H1 (cell line): Measurements from ENCODE around the gene MKRN2OS. TPM values are rescaled to one million over a fixed set of nuclear protein-coding genes. Genes with fewer than 3 reads are reported as not detected.
A peak's percentile ranks its signal among the peaks of the same experiment; 100 is the strongest.

Source experiments
- CTCF ChIA-PET: fragments of 300-600 bp; sonication (Branson Sonifier 250); formaldehyde crosslinking; loops from one replicate; lab custom pipeline; 2021; ENCODE audit not compliant: partially characterized antibody; lab: Charles Lee
- POLR2A ChIA-PET: fragments of 300-600 bp; sonication (Branson Sonifier 250); formaldehyde crosslinking; loops from one replicate; lab custom pipeline; 2021; ENCODE audit warnings: inconsistent platforms; ENCODE audit not compliant: partially characterized antibody; lab: Charles Lee
- DNase-seq, 2 experiments: peaks; one replicate each; pipeline versions ENCODE4 v3.0.0 to v3.0.0-alpha.2; 2010 to 2022; ENCODE audit warnings: low spot score in 2 of 2, low read depth in 1 of 2, mixed read lengths in 1 of 2
- FAIRE-seq: peaks from 2 replicates; lab custom pipeline; 2011; peaks lifted over from hg19 to GRCh38; lab: Jason Lieb, UNC
- H2AFZ ChIP-seq: 2 replicates; pipeline ENCODE4 v1.8.1; 2012; ENCODE audit warnings: low read length, inconsistent platforms
- H2AK5ac ChIP-seq: 2 replicates; pipeline ENCODE4 v1.6.1; 2013; ENCODE audit warnings: low read depth, low read length
- H2BK120ac ChIP-seq: replicated peaks from 2 replicates; pipeline ENCODE3; 2013; ENCODE audit warnings: low read depth, low read length, inconsistent platforms
- H2BK12ac ChIP-seq: 2 replicates; pipeline ENCODE4 v1.6.1; 2013; ENCODE audit warnings: low read depth, low read length
- H2BK15ac ChIP-seq: 2 replicates; pipeline ENCODE4 v1.6.1; 2013; ENCODE audit warnings: low read length
- H2BK20ac ChIP-seq: 2 replicates; pipeline ENCODE4 v1.6.1; 2013; ENCODE audit warnings: low read length
- H2BK5ac ChIP-seq: 2 replicates; pipeline ENCODE4 v1.6.1; 2013; ENCODE audit warnings: low read depth, low read length
- H3K14ac ChIP-seq: 2 replicates; pipeline ENCODE4 v1.6.1; 2013; ENCODE audit warnings: inconsistent platforms; ENCODE audit not compliant: insufficient read length
- H3K18ac ChIP-seq: 2 replicates; pipeline ENCODE4 v1.6.1; 2013; ENCODE audit warnings: low read length; ENCODE audit errors: extremely low read depth
- H3K23ac ChIP-seq: 2 replicates; pipeline ENCODE4 v1.6.1; 2013; ENCODE audit warnings: inconsistent platforms; ENCODE audit not compliant: insufficient read length
- H3K23me2 ChIP-seq: 2 replicates; pipeline ENCODE4 v1.6.1; 2013; ENCODE audit warnings: low read depth, low read length
- H3K27ac ChIP-seq: 2 replicates; pipeline ENCODE4 v1.6.1; 2011; ENCODE audit warnings: low read depth, low read length, inconsistent platforms
- H3K27me3 ChIP-seq, 4 experiments: replicated peaks in 1 of 4; 1 replicate in 1 of 4; 2 replicates in 3 of 4; pipeline versions ENCODE4 v1.6.1 to v1.8.1; 2011 to 2013; ENCODE audit warnings: low read length in 3 of 4, mild to moderate bottlenecking in 3 of 4, inconsistent platforms in 2 of 4, mixed read lengths in 2 of 4, moderate library complexity in 1 of 4; ENCODE audit not compliant: control insufficient read depth in 3 of 4, insufficient read depth in 3 of 4; ENCODE audit errors: extremely low read depth in 1 of 4
- H3K36me3 ChIP-seq, 4 experiments: 2 replicates each; pipeline versions ENCODE4 v1.6.1 to v1.8.1; 2011 to 2013; ENCODE audit warnings: mild to moderate bottlenecking in 4 of 4, low read length in 3 of 4, moderate library complexity in 2 of 4, control low read depth in 1 of 4, inconsistent platforms in 1 of 4; ENCODE audit not compliant: insufficient read depth in 4 of 4, control insufficient read depth in 2 of 4
- H3K4ac ChIP-seq: replicated peaks from 2 replicates; pipeline ENCODE3; 2013; ENCODE audit warnings: low read length, low read depth, mixed read lengths, inconsistent platforms; ENCODE audit not compliant: insufficient read length
- H3K4me1 ChIP-seq, 4 experiments: replicated peaks in 1 of 4; 1 replicate in 1 of 4; 2 replicates in 3 of 4; pipeline versions ENCODE4 v1.6.1 to v1.8.1; 2011 to 2013; ENCODE audit warnings: low read length in 3 of 4, inconsistent platforms in 2 of 4, mixed read lengths in 1 of 4; ENCODE audit not compliant: insufficient read depth in 4 of 4, control insufficient read depth in 3 of 4
- H3K4me2 ChIP-seq, 2 experiments: 2 replicates each; pipeline versions ENCODE4 v1.6.1 to v1.8.1; 2011 to 2013; ENCODE audit warnings: low read depth in 2 of 2, low read length in 2 of 2, control low read depth in 1 of 2, inconsistent platforms in 1 of 2, mild to moderate bottlenecking in 1 of 2; ENCODE audit not compliant: insufficient read depth in 1 of 2
- H3K4me3 ChIP-seq, 4 experiments: fragments of 200-600, 300-600 bp in 1 of 4; sonication (generic), shearing (Covaris generic), sonication (Bioruptor Twin) in 1 of 4; 2 replicates each; pipeline versions ENCODE4 v1.5.1 to v1.8.1; 2011 to 2016; ENCODE audit warnings: low read length in 4 of 4, low read depth in 3 of 4, control low read depth in 2 of 4, inconsistent platforms in 2 of 4, mild to moderate bottlenecking in 2 of 4, mixed read lengths in 1 of 4, moderate library complexity in 1 of 4; ENCODE audit not compliant: insufficient read depth in 2 of 4; ENCODE audit errors: extremely low read depth in 1 of 4
- H3K56ac ChIP-seq: replicated peaks from 2 replicates; pipeline ENCODE3; 2013; ENCODE audit warnings: low read depth, mild to moderate bottlenecking, mixed read lengths, low read length, inconsistent platforms; ENCODE audit not compliant: insufficient read length
- H3K79me1 ChIP-seq: 2 replicates; pipeline ENCODE4 v1.6.1; 2013; ENCODE audit warnings: low read depth, low read length, control low read depth
- H3K79me2 ChIP-seq, 2 experiments: 2 replicates each; pipeline versions ENCODE4 v1.6.1 to v1.8.1; 2012 to 2013; ENCODE audit warnings: low read length in 2 of 2, mild to moderate bottlenecking in 2 of 2, inconsistent platforms in 1 of 2; ENCODE audit not compliant: insufficient read depth in 2 of 2, control insufficient read depth in 1 of 2
- H3K9ac ChIP-seq, 4 experiments: replicated peaks in 1 of 4; 1 replicate in 1 of 4; 2 replicates in 3 of 4; pipeline versions ENCODE4 v1.6.1 to v1.8.1; 2011 to 2013; ENCODE audit warnings: low read depth in 3 of 4, low read length in 3 of 4, control low read depth in 2 of 4, mild to moderate bottlenecking in 2 of 4, moderate library complexity in 2 of 4, inconsistent platforms in 1 of 4; ENCODE audit errors: extremely low read depth in 1 of 4
- H3K9me3 ChIP-seq, 2 experiments: 2 replicates each; pipeline versions ENCODE4 v1.6.1 to v1.8.1; 2012 to 2013; ENCODE audit warnings: mild to moderate bottlenecking in 2 of 2, moderate library complexity in 2 of 2, control low read depth in 1 of 2, inconsistent platforms in 1 of 2, low read depth in 1 of 2, low read length in 1 of 2, mixed read lengths in 1 of 2; ENCODE audit not compliant: insufficient read depth in 2 of 2
- H4K20me1 ChIP-seq, 2 experiments: replicated peaks in 1 of 2; 2 replicates each; pipeline versions ENCODE3 to v1.8.1; 2011 to 2013; ENCODE audit warnings: inconsistent platforms in 2 of 2, low read length in 2 of 2, mild to moderate bottlenecking in 1 of 2; ENCODE audit not compliant: insufficient read depth in 2 of 2, control insufficient read depth in 1 of 2
- H4K5ac ChIP-seq: 2 replicates; pipeline ENCODE4 v1.6.1; 2013; ENCODE audit warnings: low read length, low read depth, mixed read lengths, inconsistent platforms; ENCODE audit not compliant: insufficient read length
- H4K8ac ChIP-seq: 2 replicates; pipeline ENCODE4 v1.8.0; 2013; ENCODE audit warnings: mild to moderate bottlenecking, moderate library complexity, low read length, inconsistent platforms; ENCODE audit not compliant: insufficient read depth; ENCODE audit errors: extremely low read depth
- H4K91ac ChIP-seq: replicated peaks from 2 replicates; pipeline ENCODE3; 2013; ENCODE audit warnings: low read length, mixed read lengths, inconsistent platforms; ENCODE audit not compliant: insufficient read length
- ATF2 ChIP-seq: IDR thresholded peaks from 2 replicates; pipeline ENCODE4 v1.6.1; 2012; ENCODE audit warnings: low read length, inconsistent platforms
- GABPA ChIP-seq: IDR thresholded peaks from 2 replicates; pipeline ENCODE4 v1.6.1; 2011; ENCODE audit warnings: mild to moderate bottlenecking, low read length, moderate library complexity, borderline replicate concordance; ENCODE audit not compliant: insufficient read depth
- KDM4A ChIP-seq: IDR thresholded peaks from one replicate; pipeline ENCODE4 v1.7.1; 2012; ENCODE audit warnings: low read depth, mild to moderate bottlenecking, moderate library complexity, low read length, inconsistent platforms; ENCODE audit not compliant: severe bottlenecking
- TAF1 ChIP-seq: IDR thresholded peaks from 2 replicates; pipeline ENCODE4 v1.6.1; 2011; ENCODE audit warnings: mild to moderate bottlenecking, low read depth, low read length
- WGBS, 2 experiments: shearing (Covaris generic) in 1 of 2; methylation state at CpG; one replicate each; pipeline versions ENCODE4 v1.1.6 to v1.1.7; 2013 to 2015; ENCODE audit warnings: low lambda C conversion rate in 2 of 2, mixed read lengths in 2 of 2, inconsistent platforms in 1 of 2, low coverage in 1 of 2, missing lambda C conversion rate in 1 of 2; ENCODE audit not compliant: insufficient replicate concordance in 2 of 2, insufficient coverage in 1 of 2, insufficient read length in 1 of 2; ENCODE audit errors: extremely low coverage in 1 of 2, missing lambda C conversion rate in 1 of 2; 5-methylcytosine and 5-hydroxymethylcytosine counted together
- polyA plus RNA-seq, 7 experiments: library from polyadenylated mRNA; depleted of rRNA in 3 of 7; stranded (reverse) in 5 of 7; unstranded in 2 of 7; fragments of >200 nt in 5 of 7; fragments of 200-250 nt in 2 of 7; gene quantifications; 1 replicate in 5 of 7; 2 replicates in 1 of 7; 4 replicates in 1 of 7; pipeline versions ENCODE4 v1.2.1 to v1.2.3, GENCODE V29; 2011 to 2013; ENCODE audit warnings: missing spikeins in 2 of 7, mixed read lengths in 2 of 7
- total RNA-seq: library from RNA; stranded (reverse); fragmentation: NEBNext Ultra II Directional; extraction: Animal tissue kit (Norgen Biotek cat#: 25700); gene quantifications from 2 replicates; pipeline ENCODE4 v1.2.1, GENCODE V29; 2021

MKRN2OS gene
- total and polyA plus RNA-seq, 2 of the 8 experiments (the other 6 are each of a cell fraction or from before 2014, with no cell fraction given) = 0.15 to 0.41 TPM

- H2AK5ac ChIP-seq = no peak overlapping the region
- H3K56ac ChIP-seq = no peak overlapping the region
- H3K23me2 ChIP-seq = peaks cover 7% of the 10 kb centered on the region
- H3K9me3 ChIP-seq = no peaks in the 10 kb centered on the region
- H3K9ac ChIP-seq = peak overlapping the region in 3 of 4 experiments; percentile 60 to 65 (median 60); a peak in 6 of 7 replicates
- peak overlapping the region; percentile 90 for H2AFZ ChIP-seq
- peak overlapping the region; percentile 3 for H4K91ac ChIP-seq
- H3K27me3 ChIP-seq = no peaks in the 10 kb centered on the region
- TF ChIP-seq GABPA (no peak), ATF2 (no peak), TAF1 (0 out of 2 replicates have a peak, but pooled peaks have one; percentile 30), KDM4A (peak; percentile 36)
- no peak overlapping the region for H3K14ac ChIP-seq
- no peak for FAIRE-seq
- H3K4me3 ChIP-seq = peak overlapping the region; percentile 13 to 55 (median 39); a peak in 6 of 8 replicates
- H3K79me2 ChIP-seq = peaks cover 5 to 17% of the 10 kb centered on the region in 2 experiments
- H2BK5ac ChIP-seq = no peak overlapping the region
- H4K20me1 ChIP-seq = peaks cover 0 to 4% of the 10 kb centered on the region in 2 experiments
- no peak overlapping the region for H4K5ac ChIP-seq
- no peaks in the 10 kb centered on the region for H3K79me1 ChIP-seq
- peak in 1 of 2 experiments; percentile 56 for DNase-seq
- no peak overlapping the region for H3K23ac ChIP-seq
- H2BK12ac ChIP-seq = no peak overlapping the region
- H3K4me2 ChIP-seq = peak overlapping the region; percentile 68 to 80
- H3K36me3 ChIP-seq = no peaks in the 10 kb centered on the region
- CTCF ChIA-PET = interaction anchor here (0.9 to 1.0 kb wide), 2 partner anchors 13 to 58 kb away, joined by 3 to 5 read pairs; no protein-coding TSS in a partner anchor
- H4K8ac ChIP-seq = peak overlapping the region; percentile 7; the same call in 1 of the 2 replicates
- no peak overlapping the region for H2BK120ac ChIP-seq
- WGBS, 2 experiments = 42% methylated on average over 26 of the region's 26 CpGs; no CpG with 5 or more reads in 1 of the 2 experiments
- H3K27ac ChIP-seq = no peak overlapping the region
- H3K18ac ChIP-seq = no peak overlapping the region; the same call in 1 of the 2 replicates
- H2BK20ac ChIP-seq = no peak overlapping the region
- H3K4ac ChIP-seq = no peak overlapping the region
- H2BK15ac ChIP-seq = no peak overlapping the region
- POLR2A ChIA-PET = interaction anchor here (0.8 to 2.0 kb wide), 8 partner anchors 8 to 69 kb away, joined by 3 to 6 read pairs (median 3); partner anchors contain the start of genes MKRN2OS and TSEN2
- H3K4me1 ChIP-seq = peaks cover 0 to 6% (median 2%) of the 10 kb centered on the region in 4 experiments; a peak in 2 of 7 replicates
Measured at GRCh38 chr3:12553921-12554391, 8.7 kb upstream of the MKRN2OS start.
